Fibroblast of the aortic adventitia (primary cell): ENCODE data around the gene PARK7. TPM values are rescaled to one million over a fixed set of nuclear protein-coding genes. Genes with fewer than 3 reads are reported as not detected.

ENCODE experiments used
- DNase-seq: peaks from one replicate; pipeline ENCODE4 v3.0.0-alpha.2; 2010; ENCODE audit warnings: low read depth
- H3K4me3 ChIP-seq: 2 replicates; pipeline ENCODE4 v1.5.1; 2011; ENCODE audit warnings: low read depth, mild to moderate bottlenecking, control low read depth, low read length, moderate library complexity
- total RNA-seq: library from RNA; depleted of rRNA; stranded (reverse); fragments of >200 nt; gene quantifications from 2 replicates; pipeline ENCODE4 v1.2.3, GENCODE V29; 2012; ENCODE audit warnings: low replicate concordance
- TF ChIP-seq, protein P1 (sequence below): IDR thresholded peaks from 2 replicates; pipeline ENCODE4 v1.5.1; 2011; ENCODE audit warnings: mild to moderate bottlenecking, low read length, control low read depth, inconsistent platforms; ENCODE audit not compliant: insufficient read depth

PARK7 gene
- total RNA-seq, 1 donor: 243 TPM

- no peak for DNase-seq
- TF ChIP-seq, protein P1, sequence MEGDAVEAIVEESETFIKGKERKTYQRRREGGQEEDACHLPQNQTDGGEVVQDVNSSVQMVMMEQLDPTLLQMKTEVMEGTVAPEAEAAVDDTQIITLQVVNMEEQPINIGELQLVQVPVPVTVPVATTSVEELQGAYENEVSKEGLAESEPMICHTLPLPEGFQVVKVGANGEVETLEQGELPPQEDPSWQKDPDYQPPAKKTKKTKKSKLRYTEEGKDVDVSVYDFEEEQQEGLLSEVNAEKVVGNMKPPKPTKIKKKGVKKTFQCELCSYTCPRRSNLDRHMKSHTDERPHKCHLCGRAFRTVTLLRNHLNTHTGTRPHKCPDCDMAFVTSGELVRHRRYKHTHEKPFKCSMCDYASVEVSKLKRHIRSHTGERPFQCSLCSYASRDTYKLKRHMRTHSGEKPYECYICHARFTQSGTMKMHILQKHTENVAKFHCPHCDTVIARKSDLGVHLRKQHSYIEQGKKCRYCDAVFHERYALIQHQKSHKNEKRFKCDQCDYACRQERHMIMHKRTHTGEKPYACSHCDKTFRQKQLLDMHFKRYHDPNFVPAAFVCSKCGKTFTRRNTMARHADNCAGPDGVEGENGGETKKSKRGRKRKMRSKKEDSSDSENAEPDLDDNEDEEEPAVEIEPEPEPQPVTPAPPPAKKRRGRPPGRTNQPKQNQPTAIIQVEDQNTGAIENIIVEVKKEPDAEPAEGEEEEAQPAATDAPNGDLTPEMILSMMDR: no peak
- no peak overlapping the region for H3K4me3 ChIP-seq
Observed at GRCh38 chr1:8002921-8003320, 41.4 kb downstream of the PARK7 start.

DNA sequence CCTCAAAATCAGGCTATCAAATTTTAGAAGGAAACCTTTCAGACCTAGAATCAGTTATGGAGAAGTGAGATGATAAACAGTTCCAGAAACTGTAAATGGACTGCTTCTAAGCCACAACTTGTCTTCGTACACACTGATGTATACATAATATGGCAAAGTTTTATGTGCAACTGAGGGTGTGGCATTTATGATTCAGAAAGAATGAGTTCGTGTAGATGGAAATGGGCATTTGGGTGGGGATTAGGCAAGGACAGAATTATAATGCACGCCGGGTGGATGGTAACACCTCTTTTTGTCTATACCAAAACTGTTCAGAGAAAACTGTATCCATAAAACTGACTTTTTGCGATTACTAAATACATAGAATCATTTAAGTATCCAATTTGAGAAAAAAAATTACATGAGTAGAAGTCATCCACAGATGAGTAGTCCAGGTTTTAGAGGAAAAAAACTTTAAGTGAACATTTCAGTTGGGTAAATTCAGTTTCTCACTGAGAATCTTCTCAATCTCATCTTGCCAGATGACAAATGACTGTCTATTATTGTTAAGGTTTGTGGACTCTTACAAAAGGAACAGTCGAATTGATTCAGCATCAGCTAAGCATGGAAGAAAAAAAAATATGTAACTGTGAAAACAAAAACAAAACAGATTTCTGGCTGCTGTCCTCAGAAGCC, 42.1 kb downstream of the PARK7 start:
- DNase-seq: no peak
- no peak overlapping the region for H3K4me3 ChIP-seq
- TF ChIP-seq, protein P1: no peak

GRCh38 chr1:8004113-8004802, 42.7 kb downstream of the PARK7 start:
- peak overlapping the region; percentile 35 for H3K4me3 ChIP-seq
- DNase-seq: no peak
- TF ChIP-seq, protein P1: no peak

DNA sequence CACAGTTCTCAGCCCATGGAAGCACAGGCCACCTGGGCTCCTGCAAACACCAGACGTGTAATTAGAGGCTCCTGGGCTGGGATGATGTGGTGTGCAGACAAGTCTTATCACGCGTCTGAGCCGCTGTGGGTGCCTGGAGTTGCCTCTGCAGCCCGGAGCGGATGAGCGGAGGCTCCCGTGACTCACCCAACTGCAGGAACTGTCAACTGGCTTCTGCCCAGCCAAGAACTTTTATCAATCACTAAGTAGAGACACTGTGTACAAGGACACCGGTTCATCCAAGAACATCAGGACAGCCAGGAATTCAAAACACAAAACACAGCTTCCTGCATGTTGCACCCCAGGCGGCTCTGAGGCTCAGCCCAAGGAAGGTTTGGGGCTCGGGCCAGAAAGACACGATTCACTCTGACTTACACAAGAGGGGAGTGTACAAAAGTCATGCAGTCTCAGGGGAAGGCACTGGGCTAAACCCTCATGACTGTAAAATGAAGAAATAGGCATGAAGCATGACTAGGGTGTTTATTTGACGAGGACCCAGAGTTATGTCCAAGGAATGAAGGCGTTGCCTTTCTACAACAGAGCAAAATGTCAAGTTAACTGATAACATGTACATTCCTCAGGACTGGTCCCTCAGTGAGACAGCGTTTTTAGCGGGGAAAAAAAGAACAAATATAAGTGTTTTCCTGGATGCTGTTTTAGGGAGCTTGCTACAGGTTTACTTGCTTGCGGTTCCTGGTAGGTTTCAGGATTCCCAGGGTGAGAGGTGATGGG, 43.5 kb downstream of the PARK7 start:
- TF ChIP-seq, protein P1: no peak
- H3K4me3 ChIP-seq: peak overlapping the region; percentile 35
- DNase-seq: peak; percentile 100

DNA sequence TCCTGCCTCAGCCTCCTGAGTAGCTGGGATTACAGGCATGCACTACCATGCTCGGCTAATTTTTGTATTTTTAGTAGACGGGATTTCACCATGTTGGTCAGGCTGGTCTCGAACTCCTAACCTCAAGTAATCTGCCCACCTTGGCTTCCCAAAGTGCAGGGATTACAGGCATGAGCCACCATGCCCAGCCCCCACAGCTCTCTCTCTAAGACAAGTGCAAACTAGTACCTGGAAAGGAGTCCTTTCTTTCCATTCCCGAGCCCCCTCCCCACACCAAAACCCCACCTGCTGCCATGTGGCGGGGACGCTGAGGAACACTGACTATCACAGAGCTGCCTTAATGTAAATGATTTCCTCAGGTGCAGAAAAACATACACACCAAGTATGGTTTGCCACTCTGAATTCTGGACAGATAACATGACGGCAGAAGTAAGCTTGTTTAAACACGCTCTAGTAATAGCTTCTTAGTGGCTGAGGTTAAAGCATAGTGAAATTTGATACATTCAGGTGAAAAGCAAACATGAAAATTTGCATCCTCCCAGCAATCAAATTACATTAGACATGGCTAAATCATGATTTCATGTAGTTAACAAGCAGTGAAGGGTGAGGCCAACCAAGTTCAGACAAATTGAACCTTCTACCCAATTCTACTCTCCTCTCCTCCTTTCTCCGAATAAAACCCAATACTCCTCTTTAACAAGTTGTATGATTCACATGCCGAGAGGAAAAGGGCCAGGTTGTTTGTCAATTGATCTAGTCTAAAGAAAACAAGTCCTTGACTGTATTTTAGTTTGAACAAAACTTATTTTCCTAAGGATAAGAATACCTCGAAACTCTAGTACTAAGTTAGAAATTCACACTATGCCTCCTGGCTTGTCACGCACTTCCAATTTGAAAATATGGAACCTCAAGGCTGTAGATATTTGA, 44.8 kb downstream of the PARK7 start:
- TF ChIP-seq, protein P1: no peak
- no peak overlapping the region for H3K4me3 ChIP-seq
- DNase-seq: no peak
